Panc1 (cell line): ENCODE data around the gene CARMIL1. TPM values are rescaled to one million over a fixed set of nuclear protein-coding genes. Genes with fewer than 3 reads are reported as not detected.

ENCODE experiments used
- ATAC-seq: fragments of 200-7000 bp; cut with Tn5 transposase; 2 replicates; pipeline ENCODE4 v1.9.1; 2020; ENCODE audit warnings: mild to moderate bottlenecking, moderate library complexity
- BruUV-seq: library from RNA; stranded (reverse); fragments of 400-500 nt; replicated peaks from 2 replicates; lab custom pipeline; 2021; lab: Mats Ljungman, UMichigan
- CTCF ChIA-PET: fragments of 300-600 bp; sonication (Branson Sonifier 250); formaldehyde crosslinking; loops from one replicate; lab custom pipeline; 2022; ENCODE audit warnings: antibody characterized with exemption; lab: Charles Lee
- POLR2A ChIA-PET: fragments of 300-600 bp; sonication (Branson Sonifier 250); formaldehyde crosslinking; loops from one replicate; lab custom pipeline; 2022; ENCODE audit warnings: antibody characterized with exemption; lab: Charles Lee
- DNase-seq: peaks from one replicate; pipeline ENCODE4 v3.0.0-alpha.2; 2010; ENCODE audit warnings: low read depth, low spot score
- H3K27ac ChIP-seq: 2 replicates; pipeline ENCODE4 v1.5.1; 2011; ENCODE audit warnings: mild to moderate bottlenecking, low read length, inconsistent platforms
- H3K27me3 ChIP-seq: fragments of 200-500 bp; sonication (Bioruptor generic); 2 replicates; pipeline ENCODE4 v1.6.0; 2014; ENCODE audit warnings: low read length, inconsistent platforms; ENCODE audit not compliant: control insufficient read depth, insufficient read depth
- H3K36me3 ChIP-seq: fragments of 200-500 bp; sonication (Bioruptor generic); 2 replicates; pipeline ENCODE4 v1.5.1; 2014; ENCODE audit warnings: inconsistent platforms, mild to moderate bottlenecking, low read length, moderate library complexity; ENCODE audit not compliant: control insufficient read depth, insufficient read depth
- H3K4me1 ChIP-seq: 2 replicates; pipeline ENCODE4 v1.5.1; 2011; ENCODE audit warnings: inconsistent platforms, mild to moderate bottlenecking, low read length, moderate library complexity; ENCODE audit not compliant: control insufficient read depth, insufficient read depth
- H3K4me3 ChIP-seq, 2 experiments: 2 replicates each; pipeline ENCODE4 v1.5.1; 2011 to 2012; ENCODE audit warnings: low read depth in 2 of 2, low read length in 2 of 2, mild to moderate bottlenecking in 2 of 2, inconsistent platforms in 1 of 2, moderate library complexity in 1 of 2
- H3K9me3 ChIP-seq: fragments of 200-500 bp; sonication (Bioruptor generic); 2 replicates; pipeline ENCODE4 v1.5.1; 2014; ENCODE audit warnings: low read depth, mild to moderate bottlenecking, inconsistent platforms, low read length, moderate library complexity; ENCODE audit not compliant: control insufficient read depth, insufficient read depth
- POLR2AphosphoS5 ChIP-seq: IDR thresholded peaks from 2 replicates; pipeline ENCODE4 v1.6.1; 2012; ENCODE audit warnings: mild to moderate bottlenecking, low read depth, low read length, moderate library complexity
- REST ChIP-seq, 2 experiments: IDR thresholded peaks; 2 replicates each; pipeline ENCODE4 v1.6.1; 2011 to 2012; ENCODE audit warnings: low read depth in 2 of 2, control low read depth in 1 of 2, low read length in 1 of 2, mild to moderate bottlenecking in 1 of 2, moderate library complexity in 1 of 2; ENCODE audit not compliant: insufficient read depth in 1 of 2
- SIN3A ChIP-seq: IDR thresholded peaks from 2 replicates; pipeline ENCODE4 v1.6.1; 2012; ENCODE audit warnings: low read depth, mild to moderate bottlenecking, low read length, moderate library complexity, borderline replicate concordance; ENCODE audit not compliant: insufficient read depth
- TCF7L2 ChIP-seq: IDR thresholded peaks from 2 replicates; pipeline ENCODE4 v1.6.1; 2011; ENCODE audit warnings: mild to moderate bottlenecking, low read depth, low read length, inconsistent platforms
- in situ Hi-C: cut with HindIII; loops from 2 replicates; pipeline ENCODE4 v1.10.0; 2016; ENCODE audit warnings: low sequenced_read_pairs, low pct_unique_long_range_greater_than_20kb
- intact Hi-C: fragments of 100-400 bp; cut with micrococcal nuclease; formaldehyde crosslinking; loops from one replicate; pipeline ENCODE4 v1.10.0; 2022; ENCODE audit not compliant: unreplicated experiment
- total RNA-seq: library from RNA; stranded (reverse); gene quantifications from one replicate; pipeline ENCODE4 v1.2.1, GENCODE V29; 2021; ENCODE audit not compliant: unreplicated experiment
- TF ChIP-seq, protein P1 (sequence below): fragments of 450-650 bp; IDR thresholded peaks from 2 replicates; pipeline ENCODE4 v1.5.1; 2017; ENCODE audit warnings: mild to moderate bottlenecking

The CARMIL1 gene
- total RNA-seq, 1 experiment from 2014 or later, result 4.0 TPM

DNA sequence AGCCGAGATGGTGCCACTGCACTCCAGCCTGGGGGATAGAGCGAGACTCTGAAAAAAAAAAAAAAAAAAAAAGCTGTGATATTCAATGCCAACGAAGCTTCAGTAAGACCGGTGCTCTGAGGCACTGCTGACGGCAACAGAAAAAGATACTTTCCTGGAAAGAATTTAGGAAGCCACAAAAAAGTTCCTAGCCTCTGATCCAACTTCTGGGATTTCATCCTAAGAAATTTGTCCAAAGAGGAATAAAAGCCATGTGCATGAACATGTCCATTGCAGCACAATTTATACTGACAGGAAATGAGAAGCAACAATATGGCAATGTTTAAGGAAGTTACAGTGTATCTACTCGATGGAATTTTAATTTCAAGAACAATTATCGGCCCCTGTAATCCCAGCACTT is 24.5 kb upstream of the CARMIL1 start:
- Histone ChIP-seq H3K9me3 (no peaks in the 10 kb centered on the region), H3K4me1 (no peaks in the 10 kb centered on the region), H3K36me3 (no peaks in the 10 kb centered on the region), H3K27me3 (peaks cover 3% of the 10 kb centered on the region; the same call in 1 of the 2 replicates), H3K27ac (no peak overlapping the region), H3K4me3 (no peak overlapping the region)
- no peak for DNase-seq
- POLR2A ChIA-PET, result interaction anchor here (0.6 kb wide), 1 partner anchor 738 kb away, joined by 8 read pairs; no protein-coding TSS in a partner anchor
- CTCF ChIA-PET, result no interaction called here
- BruUV-seq, result no TSS peak
- TF ChIP-seq REST (IDR thresholded peaks at IDR 0.05; ENCODE audit: insufficient read depth in 1 of 2, low read depth in 2 of 2, low read length in 1 of 2), result no peak
- TF ChIP-seq, protein P1, sequence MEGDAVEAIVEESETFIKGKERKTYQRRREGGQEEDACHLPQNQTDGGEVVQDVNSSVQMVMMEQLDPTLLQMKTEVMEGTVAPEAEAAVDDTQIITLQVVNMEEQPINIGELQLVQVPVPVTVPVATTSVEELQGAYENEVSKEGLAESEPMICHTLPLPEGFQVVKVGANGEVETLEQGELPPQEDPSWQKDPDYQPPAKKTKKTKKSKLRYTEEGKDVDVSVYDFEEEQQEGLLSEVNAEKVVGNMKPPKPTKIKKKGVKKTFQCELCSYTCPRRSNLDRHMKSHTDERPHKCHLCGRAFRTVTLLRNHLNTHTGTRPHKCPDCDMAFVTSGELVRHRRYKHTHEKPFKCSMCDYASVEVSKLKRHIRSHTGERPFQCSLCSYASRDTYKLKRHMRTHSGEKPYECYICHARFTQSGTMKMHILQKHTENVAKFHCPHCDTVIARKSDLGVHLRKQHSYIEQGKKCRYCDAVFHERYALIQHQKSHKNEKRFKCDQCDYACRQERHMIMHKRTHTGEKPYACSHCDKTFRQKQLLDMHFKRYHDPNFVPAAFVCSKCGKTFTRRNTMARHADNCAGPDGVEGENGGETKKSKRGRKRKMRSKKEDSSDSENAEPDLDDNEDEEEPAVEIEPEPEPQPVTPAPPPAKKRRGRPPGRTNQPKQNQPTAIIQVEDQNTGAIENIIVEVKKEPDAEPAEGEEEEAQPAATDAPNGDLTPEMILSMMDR, result no peak
- no peak for TF ChIP-seq POLR2AphosphoS5
- TF ChIP-seq TCF7L2, result no peak
- no peak for TF ChIP-seq SIN3A
- no peak for ATAC-seq
- intact Hi-C loops, result no loop called here
- in situ Hi-C loops, result no loop called here

DNA sequence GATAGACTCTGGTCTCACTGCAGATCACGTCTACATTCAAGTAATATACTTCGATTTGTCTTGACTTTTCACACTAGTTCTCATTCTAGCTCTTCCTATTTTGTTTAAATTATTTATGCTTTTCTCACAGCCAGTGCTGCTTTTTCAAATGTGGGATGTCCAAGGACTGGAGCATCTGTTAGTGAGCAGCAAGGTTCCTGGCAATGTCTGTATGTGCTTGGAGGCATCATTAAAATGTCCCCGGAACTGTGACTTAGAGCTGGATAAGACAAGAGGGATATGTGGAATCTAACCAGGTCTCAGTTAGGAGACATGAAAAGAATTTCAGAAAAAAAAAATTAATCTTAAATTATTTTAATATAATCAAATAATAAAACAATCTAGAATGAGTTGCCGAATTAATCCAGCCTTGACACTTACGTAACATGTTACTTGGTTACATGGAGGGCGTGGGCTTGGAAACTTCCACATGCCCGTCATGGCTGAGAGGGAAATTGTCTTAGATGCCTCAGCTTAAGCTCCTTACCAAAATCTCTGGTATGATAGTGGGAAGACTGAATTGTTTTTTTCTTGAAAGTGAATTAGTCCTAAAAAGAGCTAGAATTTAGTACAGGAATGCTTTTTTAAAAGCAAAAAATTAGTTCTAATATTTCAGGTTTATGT is 21.4 kb upstream of the CARMIL1 start:
- Histone ChIP-seq H3K4me3 (no peak overlapping the region), H3K9me3 (no peaks in the 10 kb centered on the region), H3K36me3 (no peaks in the 10 kb centered on the region), H3K27me3 (peaks cover 3% of the 10 kb centered on the region; the same call in 1 of the 2 replicates), H3K27ac (no peak overlapping the region), H3K4me1 (no peaks in the 10 kb centered on the region)
- ChIA-PET POLR2A (no interaction called here), CTCF (no interaction called here)
- ATAC-seq (no peak), DNase-seq (no peak)
- no peak for TF ChIP-seq SIN3A
- no peak for TF ChIP-seq POLR2AphosphoS5
- TF ChIP-seq REST (IDR thresholded peaks at IDR 0.05; ENCODE audit: insufficient read depth in 1 of 2, low read depth in 2 of 2, low read length in 1 of 2), result no peak
- TF ChIP-seq, protein P1, result no peak
- TF ChIP-seq TCF7L2, result no peak
- no TSS peak for BruUV-seq
- intact Hi-C loops (no loop called here), in situ Hi-C loops (no loop called here)
